Measurements from ENCODE around the gene HTRA3.

The HTRA3 gene

DNA sequence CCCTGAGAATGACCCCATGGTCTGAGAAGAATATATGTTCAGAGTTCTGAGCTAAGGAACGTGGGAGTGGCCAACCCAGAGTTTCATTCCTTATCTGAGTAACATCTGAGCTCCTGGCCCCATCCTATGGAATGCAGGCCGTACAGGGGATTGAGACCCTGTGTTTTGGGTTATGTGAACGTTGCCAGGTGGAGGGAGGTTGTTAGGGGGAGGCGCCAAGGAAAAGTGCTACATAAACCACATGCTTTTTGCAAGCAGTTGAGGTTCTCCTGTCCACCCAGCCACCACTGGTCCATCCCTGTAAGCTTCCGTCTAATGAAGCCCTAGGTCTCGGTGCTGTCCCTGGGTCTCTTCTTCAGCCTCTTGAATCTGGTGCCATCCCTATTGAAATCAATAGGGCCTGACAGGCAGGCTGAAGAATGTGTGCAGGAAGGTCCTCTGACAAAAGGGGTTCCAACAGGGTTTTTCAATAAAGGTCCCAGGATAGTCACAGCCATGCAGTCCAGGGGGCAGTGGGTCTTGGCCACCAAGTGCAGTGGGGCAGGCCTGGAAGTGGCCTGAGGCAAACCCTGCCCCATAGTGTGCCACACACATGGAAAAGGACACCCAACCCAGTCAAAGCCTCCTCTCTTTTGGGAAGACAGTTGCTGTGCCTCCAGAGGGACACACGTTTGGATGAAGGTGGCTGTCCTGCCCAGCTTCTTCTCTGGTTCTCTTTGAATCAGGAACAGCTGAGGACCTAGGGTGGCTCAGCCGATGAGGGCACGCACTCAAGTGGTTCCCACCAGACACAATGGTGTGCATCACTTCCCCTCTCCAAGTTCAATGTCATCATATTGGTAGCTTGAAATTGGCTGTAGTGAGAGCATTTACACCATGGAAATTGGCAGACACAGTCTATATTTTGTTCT is 53.5 kb downstream of the HTRA3 start:
- DNase-seq, result no peak

DNA sequence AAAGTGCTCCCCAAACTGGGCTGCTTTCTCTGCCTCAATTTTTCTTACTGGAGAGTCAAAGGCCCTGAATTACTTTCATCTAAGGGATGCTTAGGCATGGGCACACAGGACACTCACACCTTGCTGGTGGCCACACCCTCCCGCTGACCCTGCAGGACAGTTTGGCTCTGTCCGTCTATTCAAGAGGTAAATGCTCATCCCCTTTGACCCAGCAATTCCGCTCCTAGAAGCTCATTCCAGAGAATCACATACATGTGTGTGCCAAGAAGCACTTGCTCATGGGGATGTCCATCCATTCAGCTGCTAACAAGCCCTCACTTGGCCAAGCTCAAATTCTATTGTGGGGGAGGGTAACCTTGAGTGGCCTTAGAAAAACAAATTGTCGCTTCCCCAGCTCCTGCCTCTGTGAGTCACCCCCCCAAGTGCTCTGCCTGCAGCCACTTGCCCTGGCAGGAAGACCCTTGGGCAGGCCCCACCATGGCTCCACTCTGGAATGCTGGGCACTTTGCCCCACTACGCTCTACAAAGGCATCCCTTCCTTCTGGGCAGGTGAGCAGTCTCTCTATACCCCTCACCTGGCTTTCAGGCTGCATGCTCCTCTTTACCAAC is 54.5 kb downstream of the HTRA3 start:
- no peak for DNase-seq

DNA sequence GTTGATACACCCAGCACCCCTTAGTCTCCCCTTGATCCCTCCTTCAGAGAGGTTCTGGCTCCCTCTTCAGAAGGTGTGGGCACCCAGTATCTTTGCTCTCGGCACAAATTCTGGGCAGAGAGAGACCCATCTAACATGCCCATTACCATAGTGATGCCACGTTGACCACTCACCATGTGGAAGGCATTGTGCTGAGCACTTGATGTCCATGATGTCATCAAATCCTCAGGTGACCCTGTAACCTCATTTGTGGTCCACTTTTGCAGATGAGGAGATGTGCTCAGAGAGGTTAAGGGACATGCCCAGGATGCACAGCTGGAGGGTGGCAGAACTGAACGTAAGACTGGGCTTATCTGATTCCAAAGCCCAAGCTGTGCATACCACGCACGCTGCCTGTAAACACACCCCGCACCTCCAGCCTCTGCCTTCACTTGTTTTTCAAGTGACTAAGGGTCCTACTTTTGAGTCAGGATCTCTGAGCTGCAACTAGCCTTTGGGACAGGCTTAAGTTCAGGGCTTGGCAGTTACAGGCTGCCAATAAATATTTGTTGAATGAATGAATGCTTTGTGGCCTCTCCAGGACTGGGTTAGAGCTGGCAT is 55.2 kb downstream of the HTRA3 start:
- no peak for DNase-seq

DNA sequence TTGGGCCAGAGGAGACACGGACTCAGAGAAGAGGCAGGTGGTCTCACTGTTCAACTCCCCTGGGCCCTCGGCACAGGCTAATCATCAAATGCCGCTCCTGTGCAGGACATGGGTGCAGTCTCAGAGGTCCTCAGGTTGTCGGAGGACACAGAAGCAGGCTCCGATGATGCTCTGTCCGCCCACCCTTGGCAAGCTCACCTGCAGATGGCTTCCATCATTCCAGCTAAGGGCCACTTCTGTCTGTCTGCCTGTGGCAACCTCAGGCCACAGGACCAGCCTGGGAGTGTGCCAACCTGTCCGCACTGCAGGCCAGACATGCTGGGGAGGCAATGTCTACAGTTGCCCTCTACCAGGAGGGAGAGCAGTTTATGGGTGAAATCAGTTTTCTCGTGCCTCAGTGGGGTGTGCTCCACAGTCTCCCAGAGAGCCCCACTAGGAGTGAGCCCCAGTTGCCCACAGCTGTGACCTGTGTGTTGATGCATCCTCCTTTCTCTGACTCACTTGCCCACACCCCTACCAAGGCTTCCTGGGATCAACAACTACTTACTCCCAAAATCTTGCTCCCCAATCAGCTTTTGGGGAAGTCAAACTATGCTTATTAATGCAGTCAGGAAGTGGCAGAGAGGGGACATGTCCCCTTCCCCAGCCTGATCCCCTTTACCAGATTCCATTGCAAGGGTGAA is 55.9 kb downstream of the HTRA3 start:
- DNase-seq, result no peak

DNA sequence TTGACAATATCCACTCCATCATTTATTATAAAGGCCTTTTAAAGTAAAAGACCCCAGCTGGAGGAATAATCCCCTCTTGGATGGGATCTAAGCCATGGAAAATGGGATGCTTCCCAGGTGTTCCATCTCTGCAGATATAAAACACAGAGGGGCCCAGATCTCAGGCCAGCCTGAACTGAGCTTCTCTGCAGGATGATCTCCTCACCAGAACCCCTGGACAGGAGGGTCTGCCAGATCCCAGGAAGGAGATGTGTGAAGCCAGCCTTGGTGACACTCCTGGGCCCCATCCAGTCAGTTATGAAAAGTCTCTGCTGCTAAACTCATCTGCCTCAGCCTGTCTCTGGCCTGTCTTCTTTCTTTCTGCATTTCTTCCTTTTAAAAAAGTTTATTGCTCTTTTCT is 56.7 kb downstream of the HTRA3 start:
- no peak for DNase-seq

DNA sequence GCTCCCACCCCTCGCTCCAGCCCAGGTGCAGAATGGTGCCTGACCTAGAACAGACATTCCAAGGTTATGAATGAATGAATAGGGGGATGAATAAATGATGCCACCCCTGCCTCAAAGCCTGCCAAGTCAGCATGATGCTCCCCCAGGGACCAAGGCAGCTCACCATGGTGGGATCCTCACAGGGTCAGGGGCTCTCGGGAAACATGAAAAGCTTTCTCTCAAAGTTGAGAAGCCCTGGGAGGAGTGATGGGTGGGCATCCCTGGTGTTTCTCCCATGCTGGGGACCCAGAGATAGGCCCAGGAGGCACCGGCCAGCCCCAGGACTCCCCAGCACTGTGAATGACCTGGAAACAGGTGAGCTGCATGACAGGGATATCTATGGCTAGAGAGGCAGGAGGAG is 58.9 kb downstream of the HTRA3 start:
- DNase-seq, result no peak

DNA sequence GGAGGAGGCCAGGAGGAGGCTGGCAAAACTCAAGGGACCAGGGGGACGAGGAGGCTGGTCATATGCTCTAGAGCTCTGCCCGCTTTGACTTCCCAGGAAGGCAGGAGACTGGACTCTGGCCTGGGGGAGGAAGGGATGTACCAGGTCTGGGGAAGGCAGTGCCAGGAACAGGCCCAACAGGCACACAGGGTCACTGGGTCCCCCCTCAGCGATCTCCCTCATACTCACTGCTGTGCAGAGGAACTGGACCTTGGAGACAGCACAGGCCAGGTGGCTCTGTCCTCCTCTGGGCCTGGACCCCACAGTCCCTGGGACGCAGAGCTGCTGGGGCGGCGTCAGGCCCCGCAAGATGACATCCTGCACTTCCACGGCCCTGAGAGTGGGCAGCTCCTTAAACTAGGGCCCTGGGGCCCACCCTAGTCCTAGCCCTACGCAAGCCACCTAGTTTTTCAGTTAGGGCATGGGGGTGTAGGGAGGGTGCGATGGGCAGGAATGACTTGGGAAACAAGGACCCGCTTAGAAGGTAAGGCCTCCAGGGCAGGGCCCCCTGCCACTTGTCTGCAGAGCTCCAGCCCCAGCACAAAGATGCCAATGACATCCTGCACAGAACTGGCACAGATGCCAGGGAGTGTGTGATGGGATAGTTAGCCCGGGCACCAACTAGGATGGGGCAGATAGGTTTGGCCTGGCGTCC is 59.5 kb downstream of the HTRA3 start:
- no peak for DNase-seq

DNA sequence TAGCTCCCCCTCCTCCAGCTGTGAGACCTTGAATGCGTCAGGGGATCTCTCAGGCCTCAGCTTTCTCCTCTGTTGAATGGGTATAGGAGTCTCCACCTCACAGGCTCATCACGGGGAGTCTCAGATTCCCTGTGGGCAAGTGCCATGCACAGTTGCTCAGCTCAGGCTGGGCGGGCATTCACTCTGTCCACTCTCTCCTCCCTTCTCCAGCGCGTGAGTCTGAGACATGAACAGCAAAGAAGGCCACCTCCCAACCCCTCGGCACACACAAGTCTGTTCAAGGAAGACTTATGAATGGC is 60.0 kb downstream of the HTRA3 start:
- no peak for DNase-seq

DNA sequence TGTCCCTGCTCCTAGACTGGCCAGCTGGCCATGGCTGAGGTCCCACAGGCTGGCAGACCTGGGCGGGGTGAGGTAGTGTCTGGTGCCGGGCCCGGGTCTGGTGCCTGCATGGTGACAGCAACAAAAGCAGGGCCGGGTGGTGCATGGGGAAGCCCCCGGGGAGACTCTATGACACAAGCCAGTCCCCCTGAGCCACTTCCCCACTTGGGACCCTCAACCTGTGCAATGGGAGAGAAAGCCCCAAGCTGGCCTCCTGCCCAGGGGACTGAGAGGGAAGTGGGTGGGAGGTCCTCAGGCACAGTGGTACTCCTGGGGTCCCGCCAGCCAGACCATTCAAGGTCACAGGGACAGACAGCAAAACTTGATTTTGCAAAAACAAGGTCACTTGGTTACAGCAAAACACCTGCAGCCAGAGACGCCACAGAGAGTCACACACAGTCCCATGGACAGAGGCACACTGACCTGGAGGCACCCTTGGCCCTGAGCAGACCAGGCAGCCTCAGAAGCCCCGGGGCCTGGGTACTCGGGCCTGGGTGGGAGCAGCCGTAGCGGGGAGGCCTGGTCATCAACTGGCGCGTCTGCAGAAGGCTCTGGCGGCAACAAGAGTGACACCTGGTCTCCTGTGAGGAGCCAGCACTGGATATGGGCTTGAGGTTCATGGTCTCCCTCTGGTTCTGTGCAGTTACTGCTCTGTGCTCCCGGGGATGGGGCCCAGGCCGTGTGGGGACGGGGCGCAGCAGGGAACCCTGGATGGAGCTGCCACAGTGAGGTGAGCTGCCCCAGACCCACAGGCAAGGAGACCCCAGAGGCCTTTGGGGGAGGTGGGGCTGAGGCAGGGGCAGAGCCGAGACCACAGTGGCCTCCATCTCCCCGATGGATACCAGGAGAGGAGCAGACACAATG is 60.6 kb downstream of the HTRA3 start:
- peak in 1 of 56 donors; percentile 31 for DNase-seq

DNA sequence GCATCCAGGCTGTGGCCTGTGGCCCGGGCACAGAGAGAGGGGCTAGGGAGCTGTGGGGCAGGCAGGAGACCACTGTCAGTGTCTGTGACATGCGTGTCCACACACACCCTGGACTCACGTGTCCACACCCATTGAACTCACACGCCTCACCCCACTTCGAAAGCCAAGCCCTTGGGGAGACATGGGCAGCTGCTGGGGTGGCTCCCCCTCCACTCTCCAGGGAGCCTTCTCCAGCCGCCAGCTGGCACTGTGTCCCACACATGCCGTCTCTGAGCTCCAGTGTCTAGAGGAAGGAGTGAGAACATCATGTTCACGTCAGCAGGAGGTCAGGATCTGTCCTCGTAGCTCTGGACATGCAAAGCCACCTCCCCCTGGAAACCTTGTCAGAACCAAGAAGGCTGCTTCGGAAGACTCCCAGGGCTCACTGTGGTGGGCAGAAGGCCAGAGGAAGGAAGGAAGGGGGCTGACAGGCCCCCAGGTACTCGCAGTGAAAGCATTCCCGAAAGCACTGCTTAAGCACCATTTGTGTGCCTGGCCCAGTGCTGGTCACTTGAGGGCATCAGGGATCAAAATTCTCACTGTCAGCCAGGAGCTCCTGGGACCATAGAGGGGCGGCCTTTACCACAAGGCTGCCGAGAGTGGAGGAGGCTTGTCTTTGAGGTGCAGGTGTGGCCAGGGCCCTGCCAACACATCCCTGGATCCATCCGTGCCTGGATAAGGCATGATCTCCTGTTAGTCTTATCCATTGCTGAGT is 61.4 kb downstream of the HTRA3 start:
- peak in 13 of 56 donors; percentile 8 to 64 (median 30) for DNase-seq

DNA sequence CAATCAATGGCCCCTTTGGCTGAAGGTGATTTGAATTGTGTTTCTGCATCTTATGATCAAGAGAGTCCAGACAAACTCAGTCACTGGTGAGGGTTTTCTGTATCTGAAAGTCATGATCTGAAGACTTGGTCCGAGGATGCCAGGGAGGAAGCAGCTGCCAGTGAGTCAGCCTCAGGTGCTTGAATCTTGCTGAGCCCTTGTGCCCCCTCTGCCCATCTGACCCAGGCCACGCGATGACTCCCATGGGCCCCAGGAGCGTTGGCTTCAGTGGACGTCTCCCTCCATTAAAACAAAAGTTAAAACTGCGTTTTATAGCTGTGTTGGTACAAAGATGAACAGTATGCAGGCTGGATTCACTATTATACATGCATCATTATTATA is 62.0 kb downstream of the HTRA3 start:
- DNase-seq, result no peak

DNA sequence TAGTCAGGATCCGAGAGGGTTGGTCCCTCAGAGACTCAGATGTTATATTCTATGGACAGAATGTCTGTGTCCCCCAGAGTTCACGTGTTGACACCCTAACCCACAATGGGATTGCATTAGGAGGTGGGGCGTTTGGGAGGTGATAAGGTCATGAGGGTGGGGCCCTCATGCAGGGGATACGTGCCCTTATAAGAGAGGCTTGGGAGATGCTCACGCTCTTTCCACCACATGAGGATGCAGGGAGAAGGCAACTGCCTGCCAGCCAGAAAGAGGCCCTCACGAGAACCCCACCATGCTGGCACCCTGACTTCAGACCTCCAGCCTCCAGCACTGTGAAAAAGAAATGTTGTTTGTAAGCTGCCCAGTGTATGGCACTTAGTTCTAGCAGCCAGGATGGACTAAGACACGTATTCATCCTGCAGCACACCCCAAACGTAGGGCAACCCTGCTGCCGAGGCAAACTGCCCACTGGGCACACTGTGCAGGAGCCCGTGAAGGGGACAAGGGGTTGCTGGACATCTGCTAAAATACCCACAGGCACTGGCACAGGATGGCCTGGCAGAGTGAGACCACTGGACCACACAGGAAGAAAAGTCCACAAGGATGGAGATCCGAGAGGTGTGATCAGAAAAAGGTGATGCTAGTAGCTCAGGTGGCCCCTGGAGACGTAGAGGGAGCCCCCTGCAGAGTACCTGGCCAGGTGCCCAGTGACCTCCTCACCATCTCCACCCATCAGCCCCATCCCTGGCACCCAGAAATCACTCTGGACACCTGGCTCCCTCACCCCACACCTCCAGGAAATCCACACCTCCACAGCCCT is 62.7 kb downstream of the HTRA3 start:
- DNase-seq, result no peak

DNA sequence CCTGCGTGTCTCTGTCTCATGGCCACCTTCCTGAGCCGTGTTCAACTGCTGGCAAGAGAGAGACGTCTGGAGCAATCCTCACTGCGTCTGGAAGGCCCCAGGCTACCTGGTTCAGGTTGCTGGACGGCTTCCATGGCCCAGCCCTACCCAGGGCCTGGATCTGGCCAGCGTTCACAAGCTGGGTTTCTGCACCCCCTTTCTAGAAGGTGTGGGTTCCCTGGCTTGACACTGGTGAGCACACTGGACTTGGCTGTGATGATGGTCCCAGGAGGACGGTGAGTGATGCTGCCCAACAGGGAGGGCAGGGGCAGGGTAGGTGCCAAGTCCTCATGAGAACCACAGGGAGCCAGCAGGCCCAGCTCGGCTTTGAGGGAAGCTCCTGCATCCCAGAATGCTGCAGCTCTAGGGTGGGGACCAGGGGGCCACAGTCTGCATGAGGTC is 63.4 kb downstream of the HTRA3 start:
- DNase-seq, result no peak

DNA sequence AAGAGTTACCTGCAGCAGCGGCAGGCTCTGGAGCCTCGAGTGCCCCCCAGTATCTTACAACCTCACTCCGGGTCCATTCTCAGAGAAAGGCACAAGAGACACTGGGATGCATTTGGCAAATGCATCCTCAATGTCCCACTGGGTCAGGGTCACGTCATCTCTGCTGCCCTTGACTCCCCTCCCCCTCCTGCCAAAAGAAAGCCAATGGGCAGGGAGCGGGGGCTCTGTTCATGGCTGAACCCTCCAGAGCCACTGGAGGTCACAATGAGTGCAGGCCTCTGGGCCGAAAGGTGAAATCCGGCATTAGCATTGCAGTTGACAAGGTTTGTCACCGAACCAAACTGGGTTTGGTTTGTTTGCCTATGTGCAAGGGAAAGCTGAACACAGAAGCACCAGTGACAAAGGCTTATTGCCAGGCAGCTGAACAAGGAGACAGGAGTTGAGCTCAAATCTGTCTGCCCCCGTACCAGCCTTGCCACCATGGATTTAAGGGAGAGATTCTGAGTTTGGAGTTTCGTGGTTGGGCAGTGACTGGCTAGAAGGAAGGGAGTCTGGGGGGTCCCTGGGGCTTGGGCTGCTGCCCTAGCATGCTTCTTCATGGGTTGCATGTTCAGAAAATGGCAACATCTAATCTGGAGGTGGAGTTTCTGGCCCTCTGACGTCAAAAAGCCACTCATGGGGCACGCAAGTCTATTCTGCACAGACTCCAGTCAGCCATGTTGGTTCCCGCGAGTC is 64.3 kb downstream of the HTRA3 start:
- no peak for DNase-seq

DNA sequence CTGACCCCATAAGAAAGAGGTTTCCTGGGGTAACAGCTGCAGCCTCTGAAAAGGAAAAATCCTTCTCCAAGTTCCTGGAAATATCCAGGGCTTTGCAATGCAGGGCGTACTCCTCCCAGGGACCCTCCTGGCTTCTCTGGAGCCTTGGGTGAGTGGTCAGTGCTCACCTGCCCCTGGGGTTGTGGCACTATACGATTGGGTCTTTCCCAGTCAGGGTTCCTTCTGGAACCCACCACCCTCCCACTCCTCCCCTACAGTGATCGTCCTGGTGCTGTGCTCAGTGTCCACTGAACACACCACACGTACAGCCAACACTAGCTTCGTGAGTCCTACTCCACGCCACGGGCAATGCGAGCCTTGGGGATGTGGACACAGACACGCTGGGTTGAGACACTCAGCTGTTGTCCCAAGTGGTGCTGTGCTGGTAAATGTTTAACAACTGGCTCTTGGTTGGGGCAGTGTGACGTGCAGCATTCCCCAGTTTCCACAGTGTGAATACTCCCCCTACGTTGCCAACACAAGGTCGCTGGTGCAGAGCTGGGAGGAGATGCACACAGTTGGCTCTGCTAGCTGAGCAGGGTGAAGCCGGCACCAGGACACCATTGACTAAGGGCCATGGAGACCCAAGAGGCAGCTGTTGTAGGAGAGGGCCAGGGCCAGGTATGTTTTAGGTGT is 65.4 kb downstream of the HTRA3 start:
- DNase-seq, result no peak

DNA sequence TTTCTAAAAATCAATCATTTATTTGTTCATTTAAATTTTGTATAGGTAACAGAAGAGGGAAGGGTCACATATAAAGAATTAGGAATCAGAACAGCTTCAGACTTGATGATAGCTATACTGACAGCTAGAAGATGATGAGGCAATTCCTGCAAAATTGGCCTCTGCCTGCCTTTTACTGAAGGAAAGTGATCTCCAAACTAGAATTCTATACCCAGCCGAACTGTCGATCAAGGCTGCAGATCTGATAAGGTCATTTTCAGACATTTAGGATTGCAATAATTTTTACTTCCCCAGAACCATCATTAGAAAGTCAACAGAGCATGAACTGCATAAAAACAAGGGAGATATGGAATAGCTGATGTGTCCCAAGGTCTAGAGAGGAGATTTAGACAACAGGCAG is 66.3 kb downstream of the HTRA3 start:
- DNase-seq, result no peak

DNA sequence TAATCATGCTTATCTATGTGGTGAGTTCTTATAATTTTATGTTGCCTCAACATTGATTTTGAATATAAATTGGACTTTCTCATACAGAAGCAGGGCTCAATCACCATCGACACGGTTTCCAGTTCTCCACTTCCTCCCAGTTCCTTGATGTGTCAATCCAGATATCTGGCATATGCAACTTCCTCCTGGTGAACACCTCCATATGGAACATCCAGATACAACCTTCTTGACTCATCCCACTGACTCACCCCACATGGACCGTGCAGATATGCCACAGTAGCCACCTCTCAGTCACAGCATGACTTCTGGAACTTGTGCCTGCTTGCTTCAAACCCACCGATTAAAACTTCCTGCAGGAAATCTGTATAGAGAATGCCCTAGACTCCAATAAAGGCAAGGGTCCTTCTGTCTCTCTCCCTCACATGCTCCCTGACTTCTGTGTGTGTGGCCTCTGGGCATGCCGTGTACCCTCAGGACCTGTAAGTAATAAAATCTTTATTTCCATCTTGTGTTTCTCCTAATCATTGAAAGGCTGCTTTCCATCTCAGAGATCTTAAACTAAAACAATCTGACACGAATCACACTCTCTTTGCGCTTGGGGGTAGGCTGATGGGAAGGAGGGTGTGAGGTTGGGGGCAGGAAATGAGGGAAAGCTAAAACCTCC is 67.0 kb downstream of the HTRA3 start:
- no peak for DNase-seq

Data from nucleus accumbens (tissue), 56 donors.